ENCODE data around the gene ITCH.

The ITCH gene

DNA sequence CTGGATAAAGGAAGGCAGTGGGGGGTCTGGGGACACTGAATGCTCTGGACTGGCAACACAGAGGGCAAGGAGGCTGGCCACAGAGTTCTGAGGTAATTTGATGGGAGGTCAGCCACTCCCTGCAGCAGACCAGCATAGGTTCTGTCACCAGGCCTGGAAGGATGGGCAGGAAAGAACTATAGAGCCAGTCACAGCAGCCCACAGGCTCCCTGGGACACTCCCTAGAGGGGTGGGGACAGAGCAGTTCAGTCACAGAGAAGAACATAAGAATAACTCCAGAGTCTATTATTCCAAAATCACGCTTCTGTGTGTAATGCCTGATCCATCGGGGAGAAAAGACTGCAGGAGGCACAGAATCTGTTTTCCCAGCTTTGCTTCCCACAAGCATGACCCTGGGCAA is 172.8 kb downstream of the ITCH start:
- DNase-seq = no peak

DNA sequence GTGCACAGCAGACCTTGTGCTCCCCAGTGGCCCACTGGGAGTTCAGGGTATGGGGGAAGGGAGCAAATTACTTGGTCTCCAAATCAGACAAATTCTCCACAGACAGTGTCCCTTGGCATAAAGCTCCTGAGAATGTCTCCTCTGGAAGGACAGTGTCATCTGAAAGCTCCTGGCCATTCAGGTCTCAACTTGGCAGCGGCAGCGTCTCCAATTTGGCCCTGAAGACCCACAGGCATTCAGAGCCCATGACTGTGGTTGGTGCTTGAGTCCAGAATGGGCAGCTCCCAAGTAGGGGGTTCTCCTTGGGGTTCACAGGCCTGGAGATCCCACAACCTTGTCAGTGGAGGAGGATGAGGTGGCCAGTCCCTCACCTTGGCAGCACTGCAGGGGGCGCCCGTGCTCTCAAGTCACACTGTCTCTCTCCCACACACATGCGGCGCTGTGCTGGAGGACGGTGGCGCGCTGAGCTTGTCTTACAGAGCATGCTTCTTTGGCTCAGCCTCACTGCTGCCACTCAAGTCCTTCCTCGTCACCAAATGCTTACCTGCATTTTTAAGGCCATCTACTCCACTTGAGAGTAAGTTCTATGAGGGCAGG is 173.8 kb downstream of the ITCH start:
- DNase-seq = peak; percentile 50

- no peak for DNase-seq
Measured at GRCh38 chr20:34537651-34538050, 174.6 kb downstream of the ITCH start.

DNA sequence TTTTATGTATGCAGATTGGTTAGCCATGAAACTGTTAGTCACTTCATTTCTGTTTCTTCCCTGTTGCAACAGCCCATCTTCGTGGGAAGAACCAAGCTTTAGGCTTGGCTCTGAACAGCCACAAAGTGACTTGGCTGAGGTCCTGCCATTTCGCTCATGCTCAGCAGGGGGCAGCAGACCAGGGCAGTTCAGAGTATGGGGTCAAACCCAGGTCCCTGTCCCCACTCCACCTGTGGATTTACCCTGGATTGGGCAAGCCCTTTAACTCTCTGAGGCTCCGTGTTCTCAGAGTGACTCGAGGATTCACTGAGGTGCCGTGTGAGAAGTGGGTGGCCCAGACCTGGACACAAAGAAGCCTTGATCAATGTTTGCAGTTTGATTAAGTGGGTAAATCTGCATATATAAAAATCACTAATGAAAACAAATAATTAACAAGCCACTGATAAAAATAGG is 175.6 kb downstream of the ITCH start:
- peak; percentile 60 for DNase-seq

GRCh38 chr20:34539756-34540155 is 176.7 kb downstream of the ITCH start:
- DNase-seq = no peak

DNA sequence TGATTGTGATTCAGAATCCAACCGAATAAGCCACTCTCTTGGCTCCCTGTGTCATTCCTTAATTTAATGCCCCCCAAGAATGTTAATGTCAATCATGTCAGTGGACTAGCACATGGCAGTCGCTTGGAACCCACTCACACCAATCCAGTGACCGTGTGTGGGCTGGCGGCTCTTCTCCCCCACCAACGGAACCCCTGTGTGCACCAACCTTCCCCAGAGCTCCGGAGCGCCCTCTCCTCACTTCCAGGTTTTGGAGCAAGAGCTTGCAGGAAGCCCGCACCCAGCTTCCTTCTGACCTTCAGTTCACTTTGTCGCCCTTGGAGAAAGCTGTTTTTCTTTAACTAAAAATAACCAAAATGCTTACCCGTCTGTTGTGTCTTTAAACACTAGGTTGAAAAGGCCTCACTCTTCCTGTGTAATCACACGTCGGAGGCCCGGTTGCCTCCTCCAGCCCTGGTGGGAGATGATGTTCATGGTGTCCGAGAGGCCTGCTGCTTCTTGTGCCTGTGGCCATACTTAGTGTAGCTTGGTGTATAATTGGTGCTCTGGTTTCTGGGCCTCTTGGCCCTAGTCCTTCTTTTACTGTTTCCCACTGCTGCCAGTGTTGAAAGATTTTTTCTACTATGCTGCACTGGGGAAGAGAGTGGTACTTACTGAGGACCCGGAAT is 177.7 kb downstream of the ITCH start:
- no peak for DNase-seq

GRCh38 chr20:34541264-34541901 is 178.3 kb downstream of the ITCH start:
- DNase-seq = no peak

DNA sequence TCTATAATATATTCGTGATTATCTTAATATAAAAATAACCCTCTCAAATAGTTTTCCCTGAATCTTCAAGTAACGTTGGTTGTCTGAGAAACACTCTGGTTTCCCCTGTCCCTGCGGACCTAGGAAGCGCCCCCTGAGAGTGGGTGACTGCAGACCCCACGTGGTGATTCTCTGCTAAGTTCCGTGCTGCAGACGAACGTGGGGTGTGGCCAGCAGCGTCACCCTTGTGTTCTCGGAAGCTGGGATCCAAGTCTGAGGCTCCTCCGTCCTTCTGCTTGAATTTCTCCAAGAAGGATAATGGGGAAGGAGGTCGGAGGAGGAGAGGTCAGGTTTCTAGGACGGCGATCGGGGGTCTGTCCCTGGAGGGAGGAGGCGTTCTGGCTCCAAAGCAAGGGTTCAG is 178.8 kb downstream of the ITCH start:
- no peak for DNase-seq

- no peak for DNase-seq
Measured at GRCh38 chr20:34542439-34542838, 179.4 kb downstream of the ITCH start.

DNA sequence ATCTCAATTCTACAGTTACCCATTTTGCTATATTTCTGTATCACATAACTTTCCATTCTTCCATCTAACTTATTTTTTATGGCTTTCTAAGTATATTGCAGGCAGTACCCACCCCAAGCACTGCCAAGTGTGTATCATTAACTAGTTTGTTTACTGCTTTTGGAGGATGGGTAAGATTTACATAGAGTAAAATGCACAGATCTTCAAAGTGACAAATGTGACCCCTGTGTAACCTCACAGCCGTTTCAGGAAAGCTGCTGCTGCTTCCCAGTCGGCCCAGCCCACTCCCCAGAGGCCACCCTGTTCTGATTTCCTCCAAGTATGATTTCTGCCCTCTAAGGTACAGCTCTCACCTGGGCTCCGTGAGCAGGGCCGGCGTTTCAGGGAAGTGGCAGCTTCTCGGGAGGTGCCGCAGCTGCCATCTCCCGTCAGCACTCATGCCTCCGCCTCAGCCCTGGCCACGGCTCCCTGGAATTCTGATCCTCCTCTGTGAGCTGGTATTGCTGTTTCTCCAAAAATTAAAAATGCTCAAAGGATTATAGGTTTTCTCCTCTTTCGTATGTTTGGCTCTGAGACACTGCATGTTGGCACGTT is 180.5 kb downstream of the ITCH start:
- no peak for DNase-seq

- peak; percentile 27 for DNase-seq
Measured at GRCh38 chr20:34544109-34544796, 181.2 kb downstream of the ITCH start.

DNA sequence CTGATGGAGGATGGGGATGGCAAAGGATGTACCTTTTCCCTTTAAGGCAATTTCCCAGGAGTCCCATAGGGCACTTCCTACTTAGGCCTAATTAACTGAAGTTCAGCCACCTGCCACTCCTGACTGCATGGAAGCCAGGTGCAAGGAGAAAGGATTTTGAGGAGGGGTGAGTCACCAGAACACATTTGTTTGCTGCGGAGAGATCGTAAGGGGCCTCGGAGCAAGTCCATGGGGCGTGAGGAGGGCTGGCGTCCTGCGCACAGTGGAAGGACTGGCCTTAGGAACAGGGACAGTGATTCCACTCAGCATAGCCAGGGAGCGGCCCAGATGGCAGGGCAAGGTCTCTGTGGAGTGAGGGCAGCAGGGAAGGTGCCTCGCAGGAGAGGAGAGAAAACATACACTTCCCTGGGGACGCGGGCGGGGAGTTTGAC is 183.7 kb downstream of the ITCH start:
- DNase-seq = no peak

DNA sequence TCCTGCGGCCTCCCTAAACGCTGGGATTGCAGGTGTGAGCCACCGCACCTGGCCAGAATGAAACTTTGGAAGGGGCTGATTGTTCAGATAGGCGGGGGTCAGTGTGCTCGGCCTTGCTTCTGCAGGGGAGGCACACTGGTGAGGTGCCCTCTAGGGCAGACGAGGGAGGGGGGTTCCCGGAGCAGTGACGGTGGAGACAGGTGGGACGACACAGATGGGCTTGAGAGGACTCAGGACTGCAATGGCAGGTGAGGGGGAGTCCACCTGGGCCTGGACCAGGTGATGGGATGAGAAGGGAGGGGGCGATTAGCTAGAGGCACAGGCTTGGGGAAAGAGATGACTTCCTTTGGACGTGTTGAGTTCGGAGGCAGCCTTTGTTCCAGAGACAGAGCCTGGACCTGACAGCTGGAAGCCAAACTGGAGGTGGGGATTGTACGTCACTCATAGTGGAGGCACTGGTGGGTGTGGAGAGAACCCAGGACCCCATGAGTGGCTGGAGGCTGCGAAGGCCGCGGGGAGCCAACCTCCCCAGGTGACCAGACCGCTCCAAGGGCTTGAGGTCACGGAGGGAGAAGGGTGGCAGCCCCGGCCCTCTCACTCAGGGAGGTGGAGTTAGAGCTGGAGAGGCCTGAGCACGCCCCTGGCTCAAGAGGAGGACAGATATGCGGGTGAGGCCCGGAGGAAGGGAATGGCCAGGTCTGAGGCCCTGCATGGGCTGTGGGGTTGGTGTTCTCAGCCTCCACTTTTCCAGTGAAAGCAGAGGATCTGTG is 185.0 kb downstream of the ITCH start:
- no peak for DNase-seq

- DNase-seq = peak; percentile 43
Measured at GRCh38 chr20:34549291-34549928, 186.3 kb downstream of the ITCH start.

DNA sequence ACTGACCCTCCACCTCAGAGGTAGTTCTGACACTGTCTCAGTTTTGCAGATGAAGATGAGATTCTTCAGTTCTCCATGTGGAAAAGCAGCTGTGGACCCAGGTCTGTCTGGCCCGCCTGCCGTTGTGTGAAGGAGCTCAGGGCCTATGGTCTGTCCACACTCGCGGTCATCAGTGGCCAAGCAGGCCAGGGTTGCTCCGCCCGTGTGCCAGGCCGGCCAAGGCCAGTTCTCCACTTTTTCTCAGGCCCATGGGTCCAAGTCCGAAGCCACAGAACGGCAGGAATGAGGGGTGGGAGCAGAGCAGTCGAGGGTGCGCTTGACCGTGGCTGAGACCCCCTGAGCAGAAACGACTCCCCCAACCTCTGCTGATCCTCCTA is 186.8 kb downstream of the ITCH start:
- no peak for DNase-seq

DNA sequence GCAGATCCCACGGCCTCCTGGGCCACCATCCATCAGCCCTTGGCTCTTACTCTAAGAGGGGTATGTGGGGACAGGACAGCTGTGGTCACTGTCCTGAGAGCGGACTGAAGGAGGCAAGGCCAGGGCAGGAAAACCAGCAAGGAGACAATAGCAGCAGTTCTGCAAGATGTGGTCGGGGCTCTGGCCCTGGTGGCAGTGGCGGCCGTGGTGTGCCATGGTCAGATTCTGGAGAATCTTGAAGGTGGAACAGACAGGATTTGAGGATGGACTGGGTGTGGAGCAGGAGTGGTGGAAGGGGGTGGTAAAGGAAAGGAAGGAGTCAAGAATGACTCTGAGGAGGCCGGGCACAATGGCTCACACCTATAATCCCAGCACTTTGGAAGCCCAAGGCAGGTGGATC is 189.5 kb downstream of the ITCH start:
- no peak for DNase-seq

DNA sequence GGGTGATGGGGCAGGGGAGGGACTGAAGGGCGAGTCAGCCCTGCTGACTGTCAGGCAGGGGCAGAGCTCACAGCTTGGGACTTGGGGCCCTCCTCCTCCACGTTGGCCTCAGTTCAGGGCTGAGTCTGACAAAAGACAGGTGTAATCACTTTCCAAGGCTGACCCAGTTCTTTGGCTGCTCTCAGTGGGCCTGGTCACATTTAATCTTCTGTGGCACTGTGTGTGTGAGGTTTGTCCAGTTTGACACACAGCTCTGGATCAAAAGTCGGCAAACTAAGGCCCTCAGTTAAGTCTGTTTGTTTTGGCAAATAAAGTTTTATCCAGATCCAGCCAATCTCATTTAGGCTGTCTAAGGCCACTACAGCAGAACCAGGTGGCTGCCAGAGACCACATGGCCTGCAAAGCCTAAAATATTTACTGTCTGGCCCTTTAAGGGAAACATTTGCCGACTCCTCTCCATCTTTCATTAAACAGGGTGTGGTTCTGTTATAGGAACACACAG is 190.3 kb downstream of the ITCH start:
- DNase-seq = no peak

- no peak for DNase-seq
Measured at GRCh38 chr20:34557936-34558319, 194.9 kb downstream of the ITCH start.

- peak; percentile 93 for DNase-seq
Measured at GRCh38 chr20:34558320-34559218, 195.5 kb downstream of the ITCH start, which contains the start of gene MAP1LC3A. Gene MAP1LC3A, plus strand, starts transcription at chr20:34558718. Its CDS starts 151 bp downstream, at chr20:34558869.

DNA sequence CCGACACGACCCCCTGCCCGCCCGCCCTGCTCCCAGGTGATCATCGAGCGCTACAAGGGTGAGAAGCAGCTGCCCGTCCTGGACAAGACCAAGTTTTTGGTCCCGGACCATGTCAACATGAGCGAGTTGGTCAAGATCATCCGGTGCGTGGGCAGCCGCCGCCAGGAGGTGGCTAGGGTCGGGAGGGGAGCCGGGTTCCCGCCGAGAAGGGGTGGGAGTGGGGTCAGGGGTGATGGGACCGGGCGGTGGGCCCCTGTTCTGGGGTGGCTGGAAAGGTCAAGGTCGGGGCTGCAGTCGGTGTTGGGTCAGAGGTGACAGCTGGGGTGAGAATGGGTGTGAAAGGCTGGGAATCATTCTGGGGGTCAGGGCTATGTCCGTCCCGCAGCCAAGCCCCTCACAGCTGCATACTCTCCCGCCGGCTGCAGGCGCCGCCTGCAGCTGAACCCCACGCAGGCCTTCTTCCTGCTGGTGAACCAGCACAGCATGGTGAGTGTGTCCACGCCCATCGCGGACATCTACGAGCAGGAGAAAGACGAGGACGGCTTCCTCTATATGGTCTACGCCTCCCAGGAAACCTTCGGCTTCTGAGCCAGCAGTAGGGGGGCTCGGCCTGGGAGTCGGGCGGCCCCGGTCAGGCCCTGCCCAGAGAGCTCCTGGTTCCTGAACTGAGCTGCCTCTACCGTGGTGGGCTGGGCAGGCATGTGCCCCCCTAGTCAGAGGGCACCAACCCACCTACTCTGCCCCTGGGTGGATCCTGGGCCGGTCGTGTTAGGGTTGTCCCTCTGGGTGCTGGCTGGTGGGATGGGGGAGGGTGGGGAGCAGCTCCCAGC is 196.5 kb downstream of the ITCH start:
- DNase-seq = no peak
